Epidermal melanocyte (primary cell): Measurements from ENCODE around the gene MNDA.

Experiments used
- DNase-seq: peaks from one replicate; pipeline ENCODE4 v3.0.0; 2011; ENCODE audit warnings: low spot score; ENCODE audit not compliant: insufficient read length

MNDA gene

GRCh38 chr1:158830904-158831507 is at the start of gene MNDA:
MNDA (plus strand) TSS chr1:158831351; CDS start chr1:158842154, 10,803 bp downstream.
- DNase-seq = no peak

GRCh38 chr1:158793604-158794003 is 37.5 kb upstream of the MNDA start:
- DNase-seq = no peak

- no peak for DNase-seq
Measured at GRCh38 chr1:158794247-158794646, 36.9 kb upstream of the MNDA start.

- DNase-seq = no peak
Measured at GRCh38 chr1:158798531-158798930, 32.6 kb upstream of the MNDA start.

DNA sequence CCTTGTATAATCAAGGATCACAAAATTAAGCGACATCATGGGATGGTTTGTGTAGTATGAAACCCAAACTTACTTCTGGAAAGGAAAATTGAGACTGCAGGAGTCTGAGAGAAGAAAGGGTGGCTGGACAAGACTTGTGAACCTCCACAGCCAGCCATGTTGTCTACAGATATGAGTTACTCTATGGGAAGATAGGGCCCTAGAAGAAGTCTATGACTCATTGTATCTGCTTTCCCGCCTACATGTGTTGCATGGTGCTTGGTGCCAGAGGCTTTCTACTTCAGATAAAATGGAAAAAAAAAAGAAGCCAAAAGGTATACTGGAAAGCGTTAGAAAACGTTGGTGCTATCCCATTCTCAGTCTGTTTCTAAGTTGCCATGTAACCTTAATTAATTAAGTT is 31.5 kb upstream of the MNDA start:
- no peak for DNase-seq

- DNase-seq = no peak
Measured at GRCh38 chr1:158800526-158800925, 30.6 kb upstream of the MNDA start.

DNA sequence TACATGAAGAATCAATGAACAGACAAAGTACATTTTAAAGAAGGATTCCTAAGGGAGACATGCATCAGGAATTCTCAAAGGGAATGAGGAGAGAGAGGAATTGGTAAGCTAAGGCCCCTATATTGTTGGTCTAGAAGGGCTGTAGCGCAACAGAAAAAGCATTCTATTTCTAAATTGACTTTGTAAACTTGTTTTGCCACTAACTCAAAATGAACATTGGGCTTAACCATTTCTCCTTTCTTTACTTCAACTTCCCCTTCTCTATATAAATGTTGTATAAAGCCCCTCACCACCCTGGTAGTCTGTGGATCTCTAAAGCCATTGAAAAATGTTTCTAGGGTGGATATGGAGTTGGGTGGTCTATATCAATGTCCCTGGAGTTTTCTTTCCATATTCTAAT is 29.8 kb upstream of the MNDA start:
- DNase-seq = no peak

- no peak for DNase-seq
Measured at GRCh38 chr1:158803678-158804077, 27.5 kb upstream of the MNDA start.

DNA sequence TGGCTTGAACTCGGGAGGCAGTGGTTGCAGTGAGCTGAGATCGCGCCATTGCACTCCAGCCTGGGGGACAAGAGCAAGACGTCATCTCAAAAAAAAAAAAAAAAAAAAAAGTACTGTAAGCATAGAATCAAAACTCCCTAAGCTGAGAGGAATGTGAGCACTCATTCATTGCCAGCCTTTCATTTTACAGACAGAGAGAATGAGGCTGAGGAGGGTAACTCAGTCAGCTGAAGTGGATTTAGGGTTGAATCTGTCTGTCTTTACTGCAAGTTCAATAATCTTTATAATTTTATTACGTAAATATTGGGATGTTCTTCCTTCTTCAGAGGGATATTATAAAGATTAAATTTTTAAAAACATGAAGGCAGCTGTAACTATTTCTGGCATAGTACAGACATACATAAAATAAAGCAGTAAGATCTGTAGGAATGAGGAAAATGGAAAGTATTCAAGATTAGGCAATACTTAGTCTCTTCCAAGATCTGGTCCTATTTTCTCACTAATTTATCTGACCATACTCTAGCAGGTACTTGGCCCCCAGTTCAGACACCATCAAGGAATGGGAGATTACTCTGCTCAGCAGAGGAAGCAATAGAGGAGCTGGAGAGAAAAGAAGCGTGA is 24.1 kb upstream of the MNDA start:
- DNase-seq = no peak

DNA sequence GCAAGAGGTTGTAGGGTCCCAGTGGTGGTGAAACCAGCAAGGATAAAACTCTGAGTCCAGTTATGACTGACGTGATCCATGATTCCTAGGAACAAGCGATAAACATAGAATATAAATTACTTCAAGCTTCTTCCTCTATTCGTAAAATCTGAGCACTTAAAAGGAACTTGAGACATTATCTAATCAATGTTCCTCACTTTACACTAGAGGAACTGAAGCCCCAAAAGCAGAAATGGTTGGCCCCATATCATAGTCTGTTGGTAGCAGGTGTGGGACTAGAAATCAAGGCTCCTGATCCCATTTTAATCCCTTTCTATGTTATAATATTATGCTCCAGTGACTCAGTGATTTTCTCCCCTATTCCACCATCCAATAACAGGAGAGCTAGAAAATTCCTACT is 21.9 kb upstream of the MNDA start:
- DNase-seq = no peak

DNA sequence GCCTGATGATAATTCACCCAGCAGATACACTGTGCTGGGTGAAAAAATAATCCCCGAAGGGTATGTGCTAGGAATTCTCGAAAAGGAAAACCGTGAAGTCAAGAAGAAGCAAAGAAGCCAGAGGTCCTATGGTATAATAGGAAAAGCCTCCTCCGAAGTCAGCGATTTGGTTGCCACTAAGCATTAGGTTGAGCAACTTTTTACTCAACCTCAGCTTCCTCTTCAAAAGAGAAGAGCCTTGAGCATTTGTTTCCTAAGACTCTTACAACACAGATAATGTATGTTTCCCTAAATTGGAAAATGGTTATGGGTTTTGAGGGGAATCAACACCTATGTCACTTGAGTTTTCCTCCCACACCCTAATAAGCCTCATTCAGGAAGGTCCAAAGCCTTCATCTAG is 21.3 kb upstream of the MNDA start:
- DNase-seq = no peak

GRCh38 chr1:158810311-158810710 is 20.8 kb upstream of the MNDA start:
- DNase-seq = no peak

- no peak for DNase-seq
Measured at GRCh38 chr1:158812336-158812735, 18.8 kb upstream of the MNDA start.

- DNase-seq = no peak
Measured at GRCh38 chr1:158813164-158813563, 18.0 kb upstream of the MNDA start.

GRCh38 chr1:158814970-158815369 is 16.2 kb upstream of the MNDA start:
- DNase-seq = no peak

DNA sequence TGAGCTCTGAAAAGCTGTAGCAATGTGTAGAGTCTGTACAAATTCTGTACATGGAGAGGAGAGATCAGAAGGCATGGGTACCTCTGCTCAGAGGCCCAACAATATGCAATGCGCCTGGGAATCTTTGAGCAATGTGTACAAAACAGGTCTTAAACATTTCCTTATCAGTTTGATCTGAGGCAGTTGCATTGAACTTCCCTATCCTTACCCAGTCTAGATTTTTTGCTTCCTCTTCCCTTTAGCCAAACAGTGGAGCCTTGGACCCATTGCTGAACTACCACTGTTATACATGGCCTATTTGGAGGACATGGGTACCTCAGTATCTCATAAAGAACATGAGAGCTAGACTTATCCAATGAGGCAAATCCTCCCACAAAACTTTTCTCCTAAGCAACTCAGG is 12.6 kb upstream of the MNDA start:
- no peak for DNase-seq

GRCh38 chr1:158818975-158819431 is 12.1 kb upstream of the MNDA start:
- no peak for DNase-seq

- DNase-seq = no peak
Measured at GRCh38 chr1:158819461-158820443, 11.4 kb upstream of the MNDA start.

DNA sequence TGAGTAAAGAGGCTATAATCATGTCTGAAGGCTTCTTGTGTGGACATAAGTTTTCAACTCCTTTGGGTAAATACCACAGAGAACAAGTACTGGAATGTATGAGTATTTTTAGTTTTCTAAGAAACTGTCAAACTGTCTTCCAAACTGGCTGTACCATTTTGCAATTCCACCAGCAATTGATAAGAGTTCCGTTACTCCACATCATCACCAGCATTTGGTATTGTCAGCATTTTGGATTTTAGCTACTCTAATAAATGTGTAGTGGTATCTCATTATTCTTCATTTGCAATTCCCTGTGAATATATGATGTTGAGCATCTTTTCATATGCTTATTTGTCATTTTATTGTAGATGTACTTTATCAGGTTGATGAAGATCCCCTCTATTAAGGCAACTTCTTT is 9.4 kb upstream of the MNDA start:
- DNase-seq = no peak

DNA sequence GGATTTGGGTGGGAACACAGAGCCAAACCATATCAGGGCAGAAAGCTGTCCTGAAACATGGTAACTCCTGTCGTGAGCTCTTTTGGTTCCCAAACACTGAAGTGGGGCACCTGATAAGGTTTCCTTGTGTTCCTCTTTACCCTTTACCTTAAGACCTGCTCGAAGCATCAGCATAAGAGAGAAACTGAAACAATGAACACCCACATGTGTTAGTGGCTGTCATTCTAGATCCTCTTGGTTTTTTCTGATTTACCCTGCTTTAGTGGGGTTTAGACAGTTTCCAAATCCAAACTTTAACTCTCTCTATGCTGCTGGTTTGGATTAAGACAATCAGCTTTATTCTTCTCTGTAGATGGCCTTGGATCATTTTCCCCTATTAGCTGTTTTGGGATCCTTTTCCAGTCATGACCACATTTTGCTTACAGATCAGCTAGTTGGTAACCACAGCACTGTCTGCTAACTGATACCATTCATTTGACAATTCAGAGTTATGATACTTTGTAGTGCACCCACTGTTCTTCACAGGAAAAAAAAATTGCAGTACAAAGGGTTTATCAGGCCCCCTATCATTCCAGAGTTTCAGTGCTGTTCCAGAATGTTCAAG is 975 bp upstream of the MNDA start:
- no peak for DNase-seq

DNA sequence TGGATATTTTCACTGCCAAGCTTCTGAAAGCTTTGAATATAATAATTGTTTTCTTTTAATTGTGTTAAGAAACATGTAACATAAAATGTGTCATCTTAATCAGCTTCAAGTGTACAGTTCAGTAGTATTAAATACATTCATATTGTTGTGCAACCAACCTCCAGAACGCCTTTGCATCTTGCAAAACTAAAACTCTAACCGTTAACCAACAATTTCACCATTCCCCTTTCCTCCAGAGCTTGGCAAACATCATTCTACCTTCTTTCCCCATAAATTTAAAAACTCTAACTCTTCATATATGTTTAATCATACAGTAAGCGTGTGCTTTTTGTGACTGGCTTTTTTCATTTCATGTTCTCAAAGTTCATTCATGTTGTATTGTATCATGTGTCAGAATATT is 2.1 kb downstream of the MNDA start:
- no peak for DNase-seq

DNA sequence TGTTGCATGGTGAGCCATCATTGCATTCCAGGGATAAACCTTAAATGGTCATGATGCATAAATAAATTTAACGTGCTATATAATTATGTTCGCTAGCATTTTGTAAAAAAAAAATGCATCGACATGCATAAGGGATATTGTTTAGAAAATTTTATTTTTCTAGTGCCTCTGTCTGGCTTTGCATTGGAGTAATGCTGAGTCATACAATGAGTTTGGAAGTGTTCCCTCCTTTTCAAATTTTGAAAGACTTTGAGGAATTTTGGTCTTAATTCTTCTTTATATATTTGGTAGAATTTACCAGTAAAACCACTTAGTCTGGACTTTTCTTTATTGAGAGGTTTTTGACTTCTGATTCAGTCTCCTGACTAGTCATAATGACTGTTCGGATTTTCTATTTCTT is 4.9 kb downstream of the MNDA start:
- no peak for DNase-seq
